Activated CD8-positive, alpha-beta memory T cell treated with anti-CD3 and anti-CD28 coated beads, Interleukin-2, amount 50 U/mL, for 24 hours (primary cell): ENCODE measurements around the gene ERO1B.

ENCODE experiments used
- DNase-seq: peaks from one replicate; pipeline ENCODE4 v3.0.0-alpha.2; 2020; ENCODE audit errors: extremely low read depth

The ERO1B gene

GRCh38 chr1:236181059-236181458 is 100.7 kb downstream of the ERO1B start:
- no peak for DNase-seq

GRCh38 chr1:236179634-236180033 is 102.1 kb downstream of the ERO1B start:
- no peak for DNase-seq

- no peak for DNase-seq
These were observed 105.1 kb downstream of the ERO1B start for GRCh38 chr1:236176337-236177336.

- no peak for DNase-seq
These were observed 106.0 kb downstream of the ERO1B start for GRCh38 chr1:236175642-236176336.

- no peak for DNase-seq
These were observed 108.5 kb downstream of the ERO1B start for GRCh38 chr1:236173174-236173767.

GRCh38 chr1:236172041-236172579 is 109.6 kb downstream of the ERO1B start:
- no peak for DNase-seq

- no peak for DNase-seq
These were observed 112.9 kb downstream of the ERO1B start for GRCh38 chr1:236168716-236169429.

- DNase-seq: no peak
These were observed 114.2 kb downstream of the ERO1B start for GRCh38 chr1:236167578-236167977.

- DNase-seq: no peak
These were observed 114.6 kb downstream of the ERO1B start for GRCh38 chr1:236167154-236167553.

- DNase-seq: no peak
These were observed 115.7 kb downstream of the ERO1B start for GRCh38 chr1:236166041-236166440.
